Measurements from ENCODE around the gene OR2V1. TPM values are rescaled to one million over a fixed set of nuclear protein-coding genes. Genes with fewer than 3 reads are reported as not detected.

The OR2V1 gene
- total and polyA plus RNA-seq, 8 donors, result not detected

GRCh38 chr5:181120761-181121160, 10.2 kb downstream of the OR2V1 start:
- DNase-seq, result no peak
- H3K36me3 ChIP-seq, result no peaks in the 10 kb centered on the region
- TF ChIP-seq POLR2AphosphoS5 (IDR thresholded peaks at IDR 0.05) (no peak), CTCF (IDR thresholded peaks at IDR 0.05) (no peak), POLR2A (IDR thresholded peaks at IDR 0.05) (no peak), EP300 (IDR thresholded peaks at IDR 0.05) (no peak)
- WGBS, 5 donors, result 70 to 95% (median 89%) methylated on average over 5 of the region's 5 CpGs
- intact Hi-C loops (cut with DNase I; ENCODE audit: low total_unique reads), result no loop called here
- no peak overlapping the region for H3K27ac ChIP-seq
- H3K4me1 ChIP-seq, result peaks cover 0 to 4% (median 0%) of the 10 kb centered on the region in 4 donors
- H3K4me3 ChIP-seq, result no peak overlapping the region
- H3K27me3 ChIP-seq, result peaks cover 0 to 78% (median 26%) of the 10 kb centered on the region in 3 donors
- H3K9me3 ChIP-seq, result no peaks in the 10 kb centered on the region

- TF ChIP-seq POLR2AphosphoS5 (IDR thresholded peaks at IDR 0.05) (no peak), POLR2A (IDR thresholded peaks at IDR 0.05) (no peak), CTCF (IDR thresholded peaks at IDR 0.05) (no peak), EP300 (IDR thresholded peaks at IDR 0.05) (no peak)
- no peak for DNase-seq
- peaks cover 0 to 4% (median under 1%) of the 10 kb centered on the region in 4 donors for H3K4me1 ChIP-seq
- no peak overlapping the region for H3K4me3 ChIP-seq
- no peak overlapping the region for H3K27ac ChIP-seq
- H3K27me3 ChIP-seq, result peaks cover 1 to 82% (median 29%) of the 10 kb centered on the region in 3 donors
- 81 to 89% (median 87%) methylated on average over 4 of the region's 4 CpGs for WGBS, 5 donors
- intact Hi-C loops (cut with DNase I; ENCODE audit: low total_unique reads), result no loop called here
- peaks cover 0 to 1% (median 0%) of the 10 kb centered on the region in 4 donors for H3K9me3 ChIP-seq
- no peaks in the 10 kb centered on the region for H3K36me3 ChIP-seq
Observed at GRCh38 chr5:181120306-181120705, 10.7 kb downstream of the OR2V1 start.

- 86 to 93% (median 86%) methylated on average over 8 of the region's 8 CpGs for WGBS, 5 donors
- intact Hi-C loops (cut with DNase I; ENCODE audit: low total_unique reads), result no loop called here
Observed at GRCh38 chr5:181119105-181119504, 11.9 kb downstream of the OR2V1 start.

GRCh38 chr5:181118369-181118768, 12.6 kb downstream of the OR2V1 start:
- no peak for TF ChIP-seq CTCF (IDR thresholded peaks at IDR 0.05)
- no peak for DNase-seq
- Histone ChIP-seq H3K4me1 (peaks cover 0 to 8% (median 2%) of the 10 kb centered on the region in 4 donors), H3K4me3 (no peak overlapping the region), H3K36me3 (no peaks in the 10 kb centered on the region), H3K9me3 (peaks cover 0 to 21% (median 13%) of the 10 kb centered on the region in 4 donors), H3K27me3 (peaks cover 15 to 94% (median 46%) of the 10 kb centered on the region in 3 donors), H3K27ac (no peak overlapping the region)
- WGBS, 5 donors, result 70 to 88% (median 84%) methylated on average over 6 of the region's 6 CpGs
- intact Hi-C loops (cut with DNase I; ENCODE audit: low total_unique reads), result no loop called here

More at GRCh38 chr5:181119105-181119504, 11.9 kb downstream of the OR2V1 start:
- peaks cover 12 to 89% (median 41%) of the 10 kb centered on the region in 3 donors for H3K27me3 ChIP-seq
- TF ChIP-seq CTCF (IDR thresholded peaks at IDR 0.05) (no peak), EP300 (IDR thresholded peaks at IDR 0.05) (no peak), POLR2AphosphoS5 (IDR thresholded peaks at IDR 0.05) (no peak), POLR2A (IDR thresholded peaks at IDR 0.05) (no peak)
- no peaks in the 10 kb centered on the region for H3K36me3 ChIP-seq
- DNase-seq, result no peak
- H3K27ac ChIP-seq, result no peak overlapping the region
- H3K4me3 ChIP-seq, result no peak overlapping the region
- H3K9me3 ChIP-seq, result peaks cover 0 to 13% (median 8%) of the 10 kb centered on the region in 4 donors
- H3K4me1 ChIP-seq, result peaks cover 0 to 8% (median 2%) of the 10 kb centered on the region in 4 donors
